Measurements from ENCODE around the gene NCF2.
A peak's percentile ranks its signal among the peaks of the same experiment; 100 is the strongest.
"Not testable (repeated sequence)": the region's sequence is repeated elsewhere in the genome, so short reads cannot be mapped to it uniquely, and the experiment has no call there.

NCF2 gene

GRCh38 chr1:183590244-183591191 lies at the start of gene NCF2:
NCF2 (minus strand) TSS chr1:183590459; CDS start chr1:183590329, 130 bp downstream.
- peak; percentile 80 for ATAC-seq

GRCh38 chr1:183638649-183639387 lies 48.6 kb upstream of the NCF2 start:
- no peak for DNase-seq
- no peak for ATAC-seq

More at GRCh38 chr1:183590244-183591191, at the start of gene NCF2:
- peak; percentile 48 for DNase-seq

GRCh38 chr1:183636783-183637182 lies 46.5 kb upstream of the NCF2 start:
- DNase-seq (no peak), ATAC-seq (no peak)

GRCh38 chr1:183636334-183636682 lies 46.0 kb upstream of the NCF2 start:
- no peak for DNase-seq
- no peak for ATAC-seq

- peak; percentile 98 for DNase-seq
- peak; percentile 92 for ATAC-seq
Observed at GRCh38 chr1:183635606-183636333, 45.5 kb upstream of the NCF2 start, which contains the start of gene ARPC5. ARPC5 (minus strand) TSS chr1:183635783; CDS start chr1:183635659, 124 bp downstream.

- DNase-seq, result peak; percentile 41
- no peak for ATAC-seq
Observed at GRCh38 chr1:183635099-183635605, 44.9 kb upstream of the NCF2 start.

GRCh38 chr1:183634429-183635065 lies 44.3 kb upstream of the NCF2 start:
- DNase-seq, result no peak
- no peak for ATAC-seq

GRCh38 chr1:183633676-183634343 lies 43.6 kb upstream of the NCF2 start:
- ATAC-seq (peak; percentile 50), DNase-seq (no peak)

GRCh38 chr1:183632964-183633363 lies 42.7 kb upstream of the NCF2 start:
- DNase-seq (no peak), ATAC-seq (no peak)

GRCh38 chr1:183632114-183632513 lies 41.9 kb upstream of the NCF2 start:
- DNase-seq, result no peak
- ATAC-seq, result no peak

- DNase-seq, result no peak
- no peak for ATAC-seq
Observed at GRCh38 chr1:183630748-183631147, 40.5 kb upstream of the NCF2 start.

GRCh38 chr1:183628537-183628936 lies 38.3 kb upstream of the NCF2 start:
- ATAC-seq (peak; percentile 67), DNase-seq (no peak)

GRCh38 chr1:183626236-183626635 lies 36.0 kb upstream of the NCF2 start:
- not testable (repeated sequence) for DNase-seq, ATAC-seq

GRCh38 chr1:183622884-183623785 lies 32.9 kb upstream of the NCF2 start:
- ATAC-seq, result peak; percentile 83
- peak; percentile 42 for DNase-seq

GRCh38 chr1:183622013-183622412 lies 31.8 kb upstream of the NCF2 start:
- ATAC-seq (no peak), DNase-seq (no peak)

- DNase-seq, result no peak
- ATAC-seq, result no peak
Observed at GRCh38 chr1:183620311-183620710, 30.1 kb upstream of the NCF2 start.

GRCh38 chr1:183619781-183620180 lies 29.5 kb upstream of the NCF2 start:
- no peak for DNase-seq
- ATAC-seq, result no peak

- ATAC-seq, DNase-seq: not testable (repeated sequence)
Observed at GRCh38 chr1:183618202-183618601, 27.9 kb upstream of the NCF2 start.

GRCh38 chr1:183612975-183613374 lies 22.7 kb upstream of the NCF2 start:
- ATAC-seq, DNase-seq: not testable (repeated sequence)

GRCh38 chr1:183612407-183612806 lies 22.1 kb upstream of the NCF2 start:
- ATAC-seq, result no peak

More at GRCh38 chr1:183612407-183612806, 22.1 kb upstream of the NCF2 start:
- DNase-seq, result no peak

Data from stimulated activated naive CD8-positive, alpha-beta T cell treated with anti-CD3 and anti-CD28 coated beads, Interleukin-15, Interleukin-2, amounts not matched to agents 100 U/mL and 50 U/mL, for 24 hours (primary cell).